Transverse colon (tissue), 3 donors: ENCODE results near the gene GAGE12E.
"Not testable (repeated sequence)": the region's sequence is repeated elsewhere in the genome, so short reads cannot be mapped to it uniquely, and the experiment has no call there.

Experiments used
- CTCF ChIP-seq, 5 experiments: fragments of 200-600 bp in 3 of 5; fragments of 450-650 bp in 2 of 5; sonication (generic) in 3 of 5; IDR thresholded peaks; 1 replicate in 2 of 5; 2 replicates in 3 of 5; pipeline ENCODE4 v1.5.1; 2016 to 2017; ENCODE audit warnings: antibody characterized with exemption in 5 of 5, inconsistent platforms in 3 of 5, mild to moderate bottlenecking in 2 of 5, moderate library complexity in 1 of 5
- EP300 ChIP-seq: sonication (generic); formaldehyde crosslinking; IDR thresholded peaks from one replicate; pipeline ENCODE4 v1.6.1; 2017; ENCODE audit warnings: antibody characterized with exemption, low read depth

- not testable (repeated sequence) for TF ChIP-seq EP300; CTCF (IDR thresholded peaks at IDR 0.05)
Measured at GRCh38 chrX:49570100-49570499, 19.0 kb downstream of the GAGE12E start, which contains the start of gene GAGE12G.
